GM19372 (cell line): ENCODE measurements around the gene UTP25.
"Not testable (repeated sequence)": the region's sequence is repeated elsewhere in the genome, so short reads cannot be mapped to it uniquely, and the experiment has no call there.

Source experiments
- ATAC-seq: cut with Tn5 transposase; IDR thresholded peaks from one replicate; pipeline ENCODE4 v1.9.1; 2021; ENCODE audit warnings: mild to moderate bottlenecking, low read depth, moderate library complexity; ENCODE audit not compliant: unreplicated experiment

UTP25 gene

DNA sequence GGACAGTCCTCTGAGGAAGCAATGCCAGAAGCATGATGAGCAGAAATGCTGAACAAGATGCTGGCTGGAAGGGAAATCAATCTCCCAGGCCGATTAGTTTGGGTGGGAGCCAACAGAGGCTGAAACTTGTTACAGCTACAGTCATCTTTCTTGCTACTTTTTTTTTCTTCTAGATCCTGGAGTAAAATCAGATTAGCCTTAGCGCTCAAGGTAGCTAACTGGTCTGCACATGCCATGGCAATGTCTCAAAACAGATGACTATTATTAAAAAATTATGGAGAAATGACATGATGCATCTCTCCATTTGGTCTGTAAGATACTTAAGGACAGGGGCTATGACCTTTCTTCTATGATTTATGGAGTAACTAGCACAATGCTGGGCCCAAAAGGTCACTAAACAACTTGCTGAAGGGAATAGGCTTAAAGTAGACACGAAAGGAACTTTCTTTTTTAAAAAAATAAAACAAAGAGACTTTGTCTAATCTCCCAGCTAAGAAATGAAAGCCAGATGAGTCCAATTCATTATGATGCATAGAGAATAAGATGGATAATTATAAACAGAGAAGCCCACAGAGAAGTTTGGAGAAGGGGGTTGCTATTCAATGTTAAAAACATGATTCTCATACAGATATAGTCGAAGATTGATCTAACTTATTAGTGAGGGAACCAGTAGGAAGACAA lies 42.5 kb downstream of the UTP25 start:
- no peak for ATAC-seq

DNA sequence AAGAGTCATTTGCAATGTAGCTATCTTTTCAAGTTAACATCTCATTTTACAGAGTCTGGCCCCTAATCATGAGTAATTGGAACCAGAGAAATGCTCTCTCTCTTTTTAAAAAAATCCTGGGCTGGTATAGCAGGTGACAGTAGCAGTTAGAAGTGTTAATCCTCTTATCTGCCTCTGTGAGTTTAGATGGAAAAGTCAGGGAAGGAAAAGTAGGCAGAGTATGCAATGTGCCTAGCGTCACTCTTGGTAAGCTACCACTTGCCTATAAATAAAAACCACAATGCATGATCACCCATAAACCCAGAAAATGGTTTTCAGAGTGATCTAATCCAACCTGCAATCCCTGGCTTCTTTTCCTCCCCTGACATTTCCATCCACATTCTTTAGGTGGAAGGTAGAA lies 43.2 kb downstream of the UTP25 start:
- ATAC-seq: no peak

GRCh38 chr1:209871430-209871829 lies 43.7 kb downstream of the UTP25 start:
- ATAC-seq: no peak

DNA sequence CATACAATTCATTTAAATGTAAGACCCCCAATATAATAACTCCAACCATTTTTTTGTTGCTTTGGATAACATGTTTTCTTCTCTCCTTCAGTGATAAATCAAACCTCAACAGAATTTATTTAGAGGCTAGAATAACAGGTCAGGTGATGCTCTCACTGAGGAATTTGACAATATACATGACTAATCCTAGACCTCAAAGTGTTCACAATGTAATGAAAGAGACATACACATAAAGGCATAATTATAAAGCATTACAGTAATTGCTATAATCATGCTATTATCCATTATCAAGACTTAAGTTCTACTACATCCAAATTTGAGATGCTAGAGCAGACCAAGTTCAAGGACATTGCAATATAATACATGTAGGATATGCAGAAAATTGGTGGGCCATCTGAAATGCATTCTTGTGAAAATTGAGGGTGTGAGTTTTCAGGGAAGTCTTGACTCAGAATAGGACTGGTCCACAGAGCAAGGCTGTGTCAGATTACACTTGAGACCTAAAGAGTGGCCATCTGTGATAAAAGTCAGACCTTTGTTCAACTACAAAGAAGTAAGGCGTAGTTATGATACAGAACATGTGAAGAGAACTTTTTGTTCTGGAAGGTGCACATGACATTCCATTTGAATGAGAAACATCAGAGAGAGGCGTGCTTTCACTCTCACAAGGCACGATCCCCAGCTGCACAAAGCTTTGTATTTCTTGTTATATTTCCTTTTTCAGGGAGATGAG lies 45.5 kb downstream of the UTP25 start:
- ATAC-seq: no peak

DNA sequence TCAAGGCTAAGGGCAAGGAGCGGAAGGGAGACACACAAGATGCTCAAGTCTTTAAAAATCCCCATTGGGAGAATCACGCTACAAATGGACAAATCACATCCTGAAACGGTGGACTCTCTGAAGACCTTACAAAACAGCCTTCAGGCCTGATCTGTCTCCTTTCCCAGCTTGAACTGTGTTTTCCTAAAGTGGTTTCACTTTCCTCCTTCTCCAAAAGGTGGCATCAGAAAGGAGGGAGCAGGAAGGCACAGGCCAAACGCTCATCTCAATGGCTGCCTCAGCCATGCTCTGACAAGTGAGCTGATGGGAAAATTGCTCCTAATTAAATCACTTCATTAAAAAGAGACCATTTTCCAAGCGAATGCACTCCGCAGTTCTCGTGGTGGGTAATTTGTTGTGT lies 47.7 kb downstream of the UTP25 start:
- ATAC-seq: no peak

GRCh38 chr1:209876078-209876800 lies 48.5 kb downstream of the UTP25 start:
- ATAC-seq: no peak

GRCh38 chr1:209877087-209877764 lies 49.5 kb downstream of the UTP25 start:
- no peak for ATAC-seq

DNA sequence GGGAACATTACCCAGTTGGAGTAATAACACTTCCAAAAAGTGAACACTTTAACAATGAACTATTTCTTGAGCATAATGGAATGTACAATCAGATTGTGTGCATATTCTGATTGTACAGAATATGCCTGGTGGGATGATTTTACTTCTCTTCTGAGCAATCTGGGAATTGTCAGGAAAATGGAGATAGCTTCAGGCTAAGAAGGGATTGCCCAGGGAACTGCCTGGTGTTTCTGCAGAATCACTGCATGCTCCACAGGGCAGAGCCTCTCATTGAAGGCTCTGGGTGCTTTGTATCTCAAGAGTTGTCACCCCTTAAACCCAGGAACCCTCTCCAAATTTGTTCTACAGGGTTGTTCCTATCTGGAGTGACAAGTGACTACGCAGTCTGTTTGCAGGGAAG lies 51.2 kb downstream of the UTP25 start:
- ATAC-seq: no peak

DNA sequence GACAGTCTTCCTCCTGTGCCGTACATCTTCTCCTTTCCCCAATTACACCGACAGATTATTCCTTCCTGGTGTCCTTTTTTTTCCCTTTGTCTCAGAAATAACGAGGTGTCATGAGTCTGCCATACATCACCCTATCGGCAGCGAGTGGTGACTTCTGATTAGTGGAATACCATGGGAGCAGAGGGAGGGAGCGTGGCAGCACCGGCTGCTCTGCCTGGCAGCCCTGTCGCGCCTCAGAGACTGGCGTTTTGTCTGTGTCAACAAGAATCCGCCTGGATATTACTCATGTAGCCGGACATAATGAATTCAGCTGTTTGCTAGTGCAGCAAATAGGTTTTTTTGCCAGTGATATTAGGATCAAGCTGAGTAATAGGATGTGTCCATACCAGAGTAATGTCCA lies 51.8 kb downstream of the UTP25 start:
- ATAC-seq: no peak

DNA sequence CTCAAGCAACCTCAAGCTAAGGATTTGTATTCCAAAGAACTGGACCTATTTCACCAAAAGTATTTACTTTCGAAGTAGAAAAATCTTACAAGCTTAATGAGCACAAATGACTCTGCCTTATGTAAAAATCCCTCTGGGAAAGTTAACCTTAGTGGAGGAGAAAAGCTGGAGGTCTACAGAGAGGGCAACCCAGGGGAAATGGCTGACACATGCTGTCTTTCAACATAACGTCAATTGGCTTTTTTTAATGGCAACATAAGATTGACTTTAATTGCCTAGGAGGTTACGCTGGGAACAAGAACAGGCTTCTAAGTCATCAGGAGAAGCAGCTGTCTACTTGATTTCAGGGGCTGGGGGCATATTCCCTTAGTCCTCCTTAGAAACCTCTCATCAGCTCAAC lies 52.3 kb downstream of the UTP25 start:
- ATAC-seq: no peak

- no peak for ATAC-seq
Measured at GRCh38 chr1:209881619-209882018, 53.8 kb downstream of the UTP25 start.

GRCh38 chr1:209882286-209882685 lies 54.5 kb downstream of the UTP25 start:
- ATAC-seq: no peak

DNA sequence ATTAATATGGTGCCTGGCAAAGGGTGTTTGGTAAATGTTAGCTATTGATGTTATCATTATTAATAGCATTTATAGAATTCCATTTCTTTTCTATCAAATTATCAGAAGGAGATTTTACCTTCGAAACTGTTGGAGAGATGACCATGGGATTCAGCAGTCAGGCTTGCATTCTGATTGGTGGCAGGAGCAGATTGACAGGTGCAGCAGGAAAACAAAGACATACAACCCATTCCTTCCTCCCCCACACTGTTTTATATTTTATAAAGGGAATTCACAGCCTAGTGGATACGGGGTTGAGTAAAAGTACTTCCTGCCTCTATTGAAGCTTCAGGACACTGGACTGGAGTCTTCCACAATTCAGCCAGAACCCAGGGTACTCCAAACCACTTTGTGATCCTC lies 55.2 kb downstream of the UTP25 start:
- no peak for ATAC-seq

- ATAC-seq: no peak
Measured at GRCh38 chr1:209883341-209883971, 55.7 kb downstream of the UTP25 start.

DNA sequence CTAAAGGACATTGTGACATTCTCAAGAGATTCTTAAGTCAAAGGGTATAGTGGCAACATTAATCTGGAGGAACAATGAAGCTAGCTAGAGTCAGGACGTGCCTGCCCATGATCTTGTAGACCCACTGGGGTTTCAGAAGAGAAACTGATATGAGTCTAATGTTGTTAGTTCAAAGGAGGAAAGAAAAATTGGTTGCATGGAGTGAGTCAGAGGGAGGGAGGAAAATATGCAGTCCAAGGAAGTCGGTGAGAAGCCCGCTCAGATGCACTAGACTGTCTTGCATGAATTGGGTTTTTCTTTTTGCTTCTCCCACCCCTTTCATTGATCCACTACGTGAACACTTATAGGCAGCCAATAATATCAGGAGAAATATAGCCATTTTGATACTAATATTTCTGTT lies 56.5 kb downstream of the UTP25 start:
- ATAC-seq: no peak

- peak; percentile 61 for ATAC-seq
Measured at GRCh38 chr1:209884665-209885117, 56.9 kb downstream of the UTP25 start.

GRCh38 chr1:209885403-209886218 lies 57.8 kb downstream of the UTP25 start:
- no peak for ATAC-seq

- ATAC-seq: no peak
Measured at GRCh38 chr1:209886219-209886536, 58.4 kb downstream of the UTP25 start.

- not testable (repeated sequence) for ATAC-seq
Measured at GRCh38 chr1:209888291-209889076, 60.7 kb downstream of the UTP25 start.
